GM21786 (cell line): Measurements from ENCODE around the gene IL17REL.

Experiments used
- ATAC-seq: cut with Tn5 transposase; IDR thresholded peaks from one replicate; pipeline ENCODE4 v1.9.1; 2021; ENCODE audit not compliant: unreplicated experiment

Gene IL17REL

DNA sequence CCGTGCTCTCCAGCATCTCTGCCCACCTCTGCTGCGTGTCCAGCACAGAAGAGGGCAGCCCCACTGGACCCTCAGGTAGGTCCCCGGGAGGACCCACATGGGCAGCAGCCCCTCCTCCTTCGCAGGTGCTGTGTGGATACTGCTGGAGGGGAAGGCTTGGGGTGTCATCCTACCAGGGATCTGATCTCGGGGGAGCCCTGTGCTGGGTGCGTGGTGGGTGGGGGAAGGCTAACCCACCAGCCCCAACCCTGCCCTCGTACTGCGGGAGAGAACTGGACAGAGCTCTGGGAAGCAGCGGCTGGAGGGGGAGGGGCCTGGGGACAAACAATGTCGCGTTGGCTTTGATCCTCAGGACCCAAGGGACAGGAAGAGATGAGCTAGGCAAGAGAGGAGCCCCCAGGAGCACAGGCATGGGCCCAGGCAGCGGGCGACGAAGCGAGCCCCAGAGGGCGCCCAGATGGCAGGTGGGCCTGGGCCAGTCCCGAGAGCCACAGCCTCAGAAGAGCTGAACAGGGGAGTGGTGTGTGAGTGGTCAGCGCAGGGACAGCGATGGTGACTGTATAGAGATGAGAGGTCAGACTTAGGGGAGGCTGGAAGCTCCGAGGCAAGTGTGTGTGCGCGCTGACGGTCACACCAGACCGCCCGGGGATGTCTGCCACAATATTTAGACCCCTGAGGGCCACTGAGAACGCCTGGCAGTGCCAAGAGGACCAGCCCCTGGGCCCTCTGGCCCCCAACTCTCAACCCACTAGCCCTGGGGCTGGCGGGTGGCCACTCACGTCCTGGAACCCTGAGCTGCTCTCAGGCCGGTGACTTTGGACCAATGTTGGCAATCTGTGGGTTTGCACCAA, 53.4 kb downstream of the IL17REL start:
- ATAC-seq, result no peak

DNA sequence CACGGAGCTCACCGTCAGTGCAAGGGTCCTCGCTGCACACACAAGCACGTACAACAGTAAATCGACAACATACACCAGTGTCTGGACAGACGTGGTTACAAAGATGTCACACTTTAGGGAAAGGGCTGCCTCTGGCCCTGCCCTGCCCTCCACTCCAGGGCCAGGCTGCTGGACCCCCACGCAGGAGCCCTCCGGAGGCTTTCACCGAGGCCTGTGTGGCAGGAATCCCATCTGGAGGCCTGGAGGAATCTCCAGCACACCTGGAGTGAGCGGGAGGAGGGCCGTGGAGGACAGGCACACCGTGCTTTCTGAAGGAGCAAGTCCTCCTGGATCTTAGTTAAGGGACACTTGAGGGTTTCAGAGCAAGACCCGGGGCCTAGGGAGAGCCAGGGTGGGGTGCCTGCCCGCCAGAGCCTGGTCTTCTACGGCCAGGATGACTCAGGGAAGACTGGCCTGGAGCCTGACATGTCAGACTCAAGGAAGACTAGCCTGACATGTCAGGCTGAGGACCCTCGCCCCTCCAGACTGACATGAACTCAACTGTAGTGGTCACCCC, 54.1 kb downstream of the IL17REL start:
- ATAC-seq, result no peak

DNA sequence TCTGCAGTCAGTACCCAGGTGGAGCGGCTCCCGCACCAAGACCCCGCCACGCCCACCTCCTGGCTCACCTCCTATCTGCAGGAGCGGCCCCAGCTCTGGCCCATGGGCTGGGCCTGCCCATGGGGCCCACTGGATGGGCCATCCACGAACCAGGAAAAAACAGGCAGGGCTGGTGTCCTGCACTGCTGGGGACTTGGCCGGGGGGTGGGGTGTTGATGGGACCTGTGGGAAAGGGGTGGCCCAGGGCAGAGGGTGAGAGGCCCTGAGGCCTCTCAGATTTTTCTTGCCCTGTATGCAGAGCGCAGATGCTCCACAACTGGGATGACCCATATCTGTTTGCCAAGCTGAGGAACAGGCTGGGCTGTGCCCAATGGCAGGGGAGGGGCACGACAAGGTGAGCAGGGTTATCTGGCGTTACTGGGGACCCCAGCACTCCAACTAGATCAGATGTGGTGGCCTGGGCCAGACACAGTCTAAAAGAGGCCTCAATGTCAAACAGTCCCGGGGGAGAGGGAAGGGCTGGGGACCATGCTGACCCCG, 54.7 kb downstream of the IL17REL start:
- ATAC-seq, result no peak

- no peak for ATAC-seq
Observed at GRCh38 chr22:49956914-49957825, 55.4 kb downstream of the IL17REL start.

DNA sequence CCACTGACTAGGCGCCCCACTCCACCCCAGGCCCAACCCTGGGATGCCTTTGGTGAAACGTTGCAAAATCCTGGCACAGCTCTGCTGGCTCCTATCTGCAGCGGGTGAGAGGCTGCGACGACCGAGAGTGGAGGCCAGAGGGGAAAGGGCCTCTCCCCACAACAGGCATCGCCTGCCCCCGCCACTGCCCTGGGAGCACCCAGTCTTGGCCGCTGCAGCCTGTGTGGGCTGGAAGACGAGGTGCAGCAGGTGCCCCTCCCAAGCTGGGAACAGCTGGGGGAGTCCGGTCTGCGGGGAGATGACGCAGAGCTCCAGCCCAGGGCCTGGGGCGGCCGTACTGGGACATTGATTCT, 56.2 kb downstream of the IL17REL start:
- ATAC-seq, result no peak

GRCh38 chr22:49955581-49956417, 56.8 kb downstream of the IL17REL start:
- no peak for ATAC-seq

GRCh38 chr22:49954991-49955580, 57.5 kb downstream of the IL17REL start:
- no peak for ATAC-seq

DNA sequence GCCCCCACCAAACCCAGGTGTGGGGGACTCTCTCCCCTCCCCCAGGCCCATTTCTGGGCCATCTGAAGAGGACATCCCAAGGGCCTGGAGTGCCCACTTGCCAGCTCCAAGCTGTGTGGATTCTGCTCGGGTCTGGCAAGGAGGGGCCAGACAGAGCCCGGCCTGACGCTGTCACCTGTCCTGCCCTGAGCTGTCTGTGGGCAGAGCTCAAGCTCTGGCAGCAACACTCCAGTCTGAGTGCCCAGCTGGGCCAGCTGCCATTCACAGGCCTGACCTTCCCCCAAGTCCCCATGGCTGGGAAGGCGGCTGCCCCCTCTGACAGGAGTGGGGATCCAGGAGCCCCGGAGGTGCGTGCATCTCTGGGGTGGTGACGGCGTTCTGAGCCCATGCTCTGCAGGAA, 58.2 kb downstream of the IL17REL start:
- ATAC-seq, result no peak

DNA sequence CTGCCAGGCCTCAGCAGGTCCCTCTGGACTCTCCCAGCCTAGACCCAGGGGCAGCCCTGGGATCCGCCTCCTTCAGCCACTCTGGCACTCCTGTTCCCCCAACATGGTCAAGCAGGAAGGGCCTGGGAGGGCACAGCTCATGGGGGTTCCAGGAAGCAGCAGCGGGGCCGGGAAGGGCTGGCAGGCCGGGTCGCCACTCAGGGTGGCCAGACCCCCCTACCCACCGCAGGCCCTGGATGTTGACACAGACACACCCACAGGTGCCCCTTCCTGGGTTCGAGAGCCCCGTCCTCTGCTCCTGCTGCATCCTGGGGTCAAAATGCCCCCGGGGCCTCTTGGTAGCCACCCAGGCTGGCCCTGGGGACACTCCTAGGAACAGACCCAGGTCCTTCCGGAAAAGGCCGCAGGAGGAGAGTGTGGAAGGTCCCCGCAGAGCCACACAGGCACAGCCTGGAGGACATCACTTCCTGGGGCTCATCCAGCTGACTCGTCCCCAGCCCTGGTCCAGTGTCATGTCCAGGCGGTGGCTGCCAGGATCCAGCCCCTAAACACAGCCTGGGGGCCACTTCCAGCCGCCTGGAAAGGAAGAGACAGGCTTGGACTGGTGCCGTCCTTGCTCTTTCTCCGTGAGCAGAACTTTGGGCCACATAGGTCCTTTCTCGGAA, 58.8 kb downstream of the IL17REL start:
- ATAC-seq, result no peak

- no peak for ATAC-seq
Observed at GRCh38 chr22:49953027-49953679, 59.4 kb downstream of the IL17REL start.

GRCh38 chr22:49951986-49952896, 60.3 kb downstream of the IL17REL start:
- ATAC-seq, result no peak

DNA sequence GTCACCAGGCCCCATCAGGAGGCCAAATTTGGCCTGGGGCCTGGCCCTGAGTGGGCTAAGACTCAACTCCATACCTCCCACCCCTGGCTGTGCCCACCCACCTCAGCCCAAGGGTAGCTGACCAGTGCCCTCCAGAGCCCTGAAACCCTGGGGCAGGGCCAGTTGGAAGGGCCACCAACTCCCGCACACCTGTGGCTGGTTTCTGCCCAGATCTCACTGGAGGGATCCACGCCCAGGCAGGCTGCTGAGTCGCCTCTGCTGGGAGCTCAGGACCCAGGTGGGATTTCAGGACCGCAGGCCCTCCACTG, 60.9 kb downstream of the IL17REL start:
- ATAC-seq, result no peak

DNA sequence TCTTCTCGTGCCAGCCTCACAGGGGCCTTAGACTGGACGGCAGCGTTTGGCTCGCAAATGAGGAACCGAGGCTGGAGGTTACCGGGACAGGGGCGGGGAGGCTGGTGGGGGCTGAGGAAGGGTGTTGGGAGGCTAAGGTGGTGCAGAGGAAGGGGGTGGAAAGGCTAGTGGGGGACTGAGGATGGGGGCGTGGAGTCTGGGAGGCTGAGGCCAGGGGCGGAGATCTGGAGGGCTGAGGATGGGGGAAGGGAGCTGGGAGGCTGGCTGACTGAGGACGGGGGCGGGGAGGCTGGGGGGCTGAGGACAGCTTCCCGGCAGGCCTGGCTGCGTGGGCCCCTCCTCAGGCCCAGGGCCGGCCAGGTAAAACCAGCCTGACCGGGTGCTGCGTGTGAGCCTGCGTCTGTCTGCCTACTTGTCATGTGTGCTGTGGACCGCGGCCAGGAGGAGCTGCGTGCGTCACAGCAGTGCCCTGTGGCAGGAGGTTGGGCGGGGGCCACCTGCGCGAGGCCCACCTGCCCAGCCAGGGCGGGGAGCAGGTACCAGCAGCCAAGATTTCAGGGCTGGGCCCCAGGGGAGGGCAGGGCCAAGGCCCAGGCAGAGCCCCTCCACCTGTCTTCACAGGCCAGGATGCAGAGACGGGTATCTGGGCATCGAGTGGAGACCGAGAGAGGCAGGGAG, 61.4 kb downstream of the IL17REL start:
- ATAC-seq, result no peak

DNA sequence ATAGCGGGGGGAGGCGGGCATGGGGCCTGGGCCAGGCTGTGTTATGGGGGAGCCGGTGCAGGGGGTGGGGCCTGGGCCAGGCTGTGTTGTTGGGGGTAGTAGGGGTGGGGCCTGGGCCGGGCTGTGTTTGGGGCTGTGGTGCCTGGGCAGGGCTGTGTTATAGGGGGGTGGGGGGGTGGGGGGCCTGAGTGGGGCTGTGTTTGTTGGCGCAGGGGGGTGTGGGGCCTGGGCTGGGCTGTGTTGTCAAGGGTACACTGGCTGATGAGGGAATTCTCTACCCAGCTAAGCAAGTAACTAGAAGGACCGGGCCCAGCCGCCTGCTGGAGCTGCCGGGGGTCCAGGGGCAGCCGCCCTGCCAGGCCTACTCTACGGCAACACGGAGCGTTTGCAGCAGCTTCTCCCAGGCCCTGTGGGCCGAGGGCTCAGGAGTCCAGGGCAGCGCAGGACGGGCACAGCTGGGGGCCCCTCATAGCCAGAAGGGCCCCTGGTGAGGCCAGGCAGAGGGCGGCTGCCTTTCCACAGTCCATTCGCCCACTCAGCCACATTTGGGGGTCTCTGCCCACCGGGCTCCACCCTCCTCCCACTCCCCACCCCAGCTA, 62.1 kb downstream of the IL17REL start:
- ATAC-seq, result no peak

DNA sequence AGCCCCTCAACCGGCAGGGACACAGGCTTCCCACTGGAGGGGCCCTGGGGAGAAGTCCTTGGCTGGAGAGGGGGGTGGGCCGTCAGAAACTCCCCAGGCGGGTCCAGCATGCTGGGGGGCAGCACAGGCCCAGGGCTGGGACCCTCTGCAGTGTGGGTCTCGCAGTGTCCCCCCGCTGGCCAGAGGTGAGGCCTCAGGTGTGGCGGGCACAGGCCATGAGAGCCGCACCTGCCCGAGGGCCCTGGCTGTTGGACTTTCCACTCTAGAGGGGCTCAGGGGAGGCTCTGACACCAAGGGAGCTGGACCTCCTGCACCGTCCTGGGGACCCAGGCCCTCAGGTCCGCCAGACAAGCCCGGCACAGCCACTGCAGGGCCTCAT, 62.7 kb downstream of the IL17REL start:
- no peak for ATAC-seq

DNA sequence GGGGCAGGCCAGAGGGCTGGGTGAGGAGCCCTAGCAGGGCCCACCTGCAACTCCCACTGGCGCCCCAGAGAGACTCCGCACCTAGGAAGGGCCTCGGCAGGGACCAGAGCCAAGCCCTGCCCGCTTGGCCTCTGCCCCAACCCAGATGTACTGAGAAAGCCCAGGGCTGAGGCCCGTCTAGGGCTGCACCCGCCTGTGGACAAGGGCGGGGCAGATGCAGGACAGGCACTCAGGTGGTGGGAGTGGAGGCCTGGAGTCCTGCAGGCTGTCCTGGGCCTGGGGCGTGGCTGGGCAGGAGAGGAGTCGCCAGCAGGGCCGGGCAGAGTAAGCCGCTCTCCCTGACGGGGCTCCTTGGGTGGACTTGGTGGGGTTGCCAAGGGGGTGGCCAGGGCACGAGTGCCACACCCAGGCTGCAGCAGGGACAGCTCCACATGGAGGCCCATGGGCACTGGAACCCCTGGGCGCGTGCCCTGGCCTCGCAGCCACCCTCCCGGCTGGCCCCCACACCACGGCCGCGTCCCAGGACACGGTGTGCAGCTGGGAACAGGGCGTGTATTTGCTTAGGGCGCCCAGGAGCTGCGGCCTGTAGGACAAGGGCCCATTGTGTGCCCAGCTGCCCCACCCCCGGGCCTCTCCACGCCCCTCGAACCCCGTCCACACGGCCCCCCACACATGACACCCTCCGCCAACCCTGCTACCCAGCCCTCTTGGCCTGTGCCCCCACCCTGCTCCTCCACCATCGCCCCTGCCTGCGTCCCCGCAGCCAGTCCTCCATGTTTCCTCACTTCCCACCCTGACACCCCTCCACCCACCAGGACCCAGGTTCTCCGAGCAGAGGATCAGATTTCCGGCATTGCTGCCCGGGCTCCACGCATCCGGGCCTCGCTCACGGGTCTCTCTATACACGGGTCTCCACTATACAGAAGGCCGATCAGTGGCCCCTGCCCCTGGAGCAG, 63.3 kb downstream of the IL17REL start:
- no peak for ATAC-seq
